Left renal pelvis (tissue), 4 donors: ENCODE data around the gene ASCC1. TPM values are rescaled to one million over a fixed set of nuclear protein-coding genes. Genes with fewer than 3 reads are reported as not detected.

Experiments used
- DNase-seq, 4 donors: peaks; one replicate each; pipeline ENCODE4 v3.0.0-alpha.2; 2013; ENCODE audit warnings: low read depth in 4 of 4, low spot score in 3 of 4
- polyA plus RNA-seq, 4 donors: library from polyadenylated mRNA; unstranded; fragments of 120-200 nt; gene quantifications; one replicate each; pipeline ENCODE4 v1.2.1, GENCODE V29; 2013; ENCODE audit not compliant: insufficient read length in 4 of 4

ASCC1 gene
- polyA plus RNA-seq, 4 donors: 32.9 to 49.9 (median 42.4) TPM

GRCh38 chr10:72069751-72070526 is 146.1 kb downstream of the ASCC1 start:
- peak in 1 of 4 donors; percentile 62 for DNase-seq

GRCh38 chr10:72068901-72069446 is 147.1 kb downstream of the ASCC1 start:
- DNase-seq: no peak

- DNase-seq: no peak
Measured at GRCh38 chr10:72068126-72068765, 147.8 kb downstream of the ASCC1 start.

GRCh38 chr10:72067463-72068125 is 148.5 kb downstream of the ASCC1 start:
- DNase-seq: no peak

GRCh38 chr10:72066318-72067284 is 149.5 kb downstream of the ASCC1 start:
- DNase-seq: no peak

GRCh38 chr10:72065439-72066025 is 150.5 kb downstream of the ASCC1 start:
- no peak for DNase-seq

- no peak for DNase-seq
Measured at GRCh38 chr10:72063703-72064391, 152.2 kb downstream of the ASCC1 start.

- no peak for DNase-seq
Measured at GRCh38 chr10:72062832-72063702, 153.0 kb downstream of the ASCC1 start.

GRCh38 chr10:72062382-72062781 is 153.7 kb downstream of the ASCC1 start:
- DNase-seq: no peak

- no peak for DNase-seq
Measured at GRCh38 chr10:72061930-72062329, 154.1 kb downstream of the ASCC1 start.

GRCh38 chr10:72061491-72061890 is 154.6 kb downstream of the ASCC1 start:
- DNase-seq: no peak

GRCh38 chr10:72059843-72060822 is 155.9 kb downstream of the ASCC1 start:
- no peak for DNase-seq

- no peak for DNase-seq
Measured at GRCh38 chr10:72058989-72059842, 156.9 kb downstream of the ASCC1 start.

GRCh38 chr10:72058347-72058898 is 157.7 kb downstream of the ASCC1 start:
- DNase-seq: no peak

- no peak for DNase-seq
Measured at GRCh38 chr10:72056932-72057751, 158.9 kb downstream of the ASCC1 start.
